B cell (primary cell): ENCODE data around the gene PTCD3.

Experiments
- EZH2 ChIP-seq: IDR thresholded peaks from 2 replicates; pipeline ENCODE4 v1.6.1; 2012; ENCODE audit warnings: borderline replicate concordance, low read depth, mild to moderate bottlenecking, moderate library complexity, low read length; ENCODE audit not compliant: insufficient read depth, poor library complexity, severe bottlenecking
- TF ChIP-seq, protein P1 (sequence below): fragments of 200-600 bp; IDR thresholded peaks from one replicate; pipeline ENCODE4 v1.8.0; 2022; ENCODE audit warnings: antibody characterized with exemption, mild to moderate bottlenecking

DNA sequence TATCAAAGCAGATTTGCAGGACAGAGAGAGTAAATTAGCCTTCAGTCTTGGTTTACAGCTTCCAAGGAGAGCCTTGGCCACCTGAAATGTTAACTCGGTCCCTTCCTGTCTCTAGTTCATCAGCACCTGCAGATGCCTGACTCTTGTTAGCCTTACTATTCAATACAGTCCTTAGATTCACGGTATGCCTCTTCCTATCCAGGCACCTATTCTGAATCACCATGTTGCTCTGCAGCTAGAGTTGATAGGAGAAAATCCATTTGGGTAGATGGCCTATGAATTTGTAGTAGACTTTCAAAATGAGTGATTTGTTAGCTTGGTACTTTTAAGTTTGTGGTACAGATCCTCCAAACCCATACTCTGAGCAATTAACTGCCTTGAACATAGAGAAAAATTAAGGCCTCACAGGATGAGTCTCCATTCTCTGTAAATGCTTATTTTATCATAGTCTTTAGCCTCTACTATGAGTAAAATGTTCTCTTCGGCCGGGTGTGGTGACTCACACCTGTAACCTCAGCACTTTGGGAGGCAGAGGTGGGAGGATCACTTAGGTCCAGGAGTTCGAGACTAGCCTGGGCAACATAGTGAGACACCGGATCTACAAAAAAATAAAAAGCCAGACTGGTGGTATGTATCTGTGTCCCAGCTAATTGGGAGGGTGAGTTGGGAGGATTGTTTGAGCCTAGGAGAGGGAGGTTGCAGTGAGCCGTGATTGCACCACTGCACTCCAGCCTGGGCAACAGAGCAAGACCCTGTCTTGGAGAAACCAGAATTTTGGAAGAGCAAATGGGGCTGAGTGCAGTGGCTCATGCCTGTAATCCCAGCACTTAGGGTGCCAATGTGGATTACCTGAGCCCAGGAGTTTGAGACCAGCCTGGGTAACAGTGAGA, 32.9 kb downstream of the PTCD3 start:
- TF ChIP-seq, protein P1, sequence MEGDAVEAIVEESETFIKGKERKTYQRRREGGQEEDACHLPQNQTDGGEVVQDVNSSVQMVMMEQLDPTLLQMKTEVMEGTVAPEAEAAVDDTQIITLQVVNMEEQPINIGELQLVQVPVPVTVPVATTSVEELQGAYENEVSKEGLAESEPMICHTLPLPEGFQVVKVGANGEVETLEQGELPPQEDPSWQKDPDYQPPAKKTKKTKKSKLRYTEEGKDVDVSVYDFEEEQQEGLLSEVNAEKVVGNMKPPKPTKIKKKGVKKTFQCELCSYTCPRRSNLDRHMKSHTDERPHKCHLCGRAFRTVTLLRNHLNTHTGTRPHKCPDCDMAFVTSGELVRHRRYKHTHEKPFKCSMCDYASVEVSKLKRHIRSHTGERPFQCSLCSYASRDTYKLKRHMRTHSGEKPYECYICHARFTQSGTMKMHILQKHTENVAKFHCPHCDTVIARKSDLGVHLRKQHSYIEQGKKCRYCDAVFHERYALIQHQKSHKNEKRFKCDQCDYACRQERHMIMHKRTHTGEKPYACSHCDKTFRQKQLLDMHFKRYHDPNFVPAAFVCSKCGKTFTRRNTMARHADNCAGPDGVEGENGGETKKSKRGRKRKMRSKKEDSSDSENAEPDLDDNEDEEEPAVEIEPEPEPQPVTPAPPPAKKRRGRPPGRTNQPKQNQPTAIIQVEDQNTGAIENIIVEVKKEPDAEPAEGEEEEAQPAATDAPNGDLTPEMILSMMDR, result no peak
- TF ChIP-seq EZH2, result no peak
